Left lung (tissue), 14 donors: Measurements from ENCODE around the gene METTL14. TPM values are rescaled to one million over a fixed set of nuclear protein-coding genes. Genes with fewer than 3 reads are reported as not detected.
"Not testable (repeated sequence)": the region's sequence is repeated elsewhere in the genome, so short reads cannot be mapped to it uniquely, and the experiment has no call there.

Source experiments
- ATAC-seq: fragments of 200-7000 bp; cut with Tn5 transposase; one replicate; pipeline ENCODE4 v1.9.1; 2020; ENCODE audit warnings: moderate library complexity
- DNase-seq, 4 donors: peaks; one replicate each; pipeline ENCODE4 v3.0.0-alpha.2; 2013 to 2020
- H3K27ac ChIP-seq, 2 donors: fragments of 200-600 bp; sonication (generic) in 1 of 2; one replicate each; pipeline versions ENCODE4 v1.5.0 to v1.8.0; 2020 to 2021
- H3K27me3 ChIP-seq, 2 donors: fragments of 200-600 bp; sonication (generic) in 1 of 2; one replicate each; pipeline versions ENCODE4 v1.5.0 to v1.8.0; 2020 to 2021
- H3K36me3 ChIP-seq, 2 donors: fragments of 200-600 bp; sonication (generic) in 1 of 2; one replicate each; pipeline versions ENCODE4 v1.5.0 to v1.8.0; 2020 to 2021
- H3K4me1 ChIP-seq, 2 donors: fragments of 200-600 bp; one replicate each; pipeline ENCODE4 v1.8.0; 2021
- H3K4me3 ChIP-seq, 2 donors: fragments of 200-600 bp; sonication (generic) in 1 of 2; one replicate each; pipeline versions ENCODE4 v1.5.0 to v1.8.0; 2020 to 2021; ENCODE audit warnings: mild to moderate bottlenecking in 1 of 2
- H3K9me3 ChIP-seq, 2 donors: fragments of 200-600 bp; sonication (generic) in 1 of 2; one replicate each; pipeline versions ENCODE4 v1.5.0 to v1.8.0; 2020 to 2021
- intact Hi-C, 2 donors: fragments of 100-400 bp; cut with DNase I; formaldehyde crosslinking; loops; one replicate each; pipeline versions ENCODE4 v1.11.2 to v1.14.2; 2022
- long read RNA-seq, 12 donors: library from polyadenylated mRNA in 2 of 12; unstranded in 2 of 12; transcript quantifications; one replicate each; pipeline ENCODE4 v2.0.0 and lab custom pipeline, GENCODE V29; 2019 to 2026
- polyA plus RNA-seq, 6 donors: library from polyadenylated mRNA; unstranded; fragments of 120-200 nt; gene quantifications; one replicate each; pipeline ENCODE4 v1.2.1, GENCODE V29; 2013; ENCODE audit not compliant: insufficient read length in 6 of 6
- total RNA-seq, 2 donors: library from RNA; stranded (reverse); fragmentation: NEBNext Ultra II Directional; extraction: Animal tissue kit (Norgen Biotek cat#: 25700); gene quantifications; one replicate each; pipeline ENCODE4 v1.2.1, GENCODE V29; 2021
- TF ChIP-seq, protein P1 (sequence below), 2 donors: fragments of 200-600 bp; sonication (generic) in 1 of 2; IDR thresholded peaks; one replicate each; pipeline versions ENCODE4 v1.5.0 to v1.8.0; 2021; ENCODE audit warnings: antibody characterized with exemption in 2 of 2
- donor health status: DM: no; HTN: yes; CAD: no.
- donor health status: DM: no; HTN: no; CAD: no.

METTL14 gene
- total RNA-seq: 10 to 100 TPM; 30.6 to 45.4 TPM
- polyA plus RNA-seq: 10 to 100 TPM; 50.4 to 62.9 (median 56.4) TPM
- long read RNA-seq, donor 1, full-length matches to known transcripts: 6 of 110 reads
- long read RNA-seq, donor 1, partial matches to known transcripts: 104 of 110 reads
- long read RNA-seq, donor 1, other reads (novel, unspliced or antisense): 0 of 110 reads
- long read RNA-seq, donor 2, full-length matches to known transcripts: 8 of 30 reads
- long read RNA-seq, donor 2, partial matches to known transcripts: 17 of 30 reads
- long read RNA-seq, donor 2, other reads (novel, unspliced or antisense): 5 of 30 reads
- long read RNA-seq, donor 3, full-length matches to known transcripts: 10 of 10 reads
- long read RNA-seq, donor 3, partial matches to known transcripts: 0 of 10 reads
- long read RNA-seq, donor 3, other reads (novel, unspliced or antisense): 0 of 10 reads
- long read RNA-seq, donor 4, full-length matches to known transcripts: 1 of 6 reads
- long read RNA-seq, donor 4, partial matches to known transcripts: 5 of 6 reads
- long read RNA-seq, donor 4, other reads (novel, unspliced or antisense): 0 of 6 reads
- long read RNA-seq, donor 5, full-length matches to known transcripts: 2 of 19 reads
- long read RNA-seq, donor 5, partial matches to known transcripts: 17 of 19 reads
- long read RNA-seq, donor 5, other reads (novel, unspliced or antisense): 0 of 19 reads
- long read RNA-seq, donor 6, full-length matches to known transcripts: 4 of 9 reads
- long read RNA-seq, donor 6, partial matches to known transcripts: 5 of 9 reads
- long read RNA-seq, donor 6, other reads (novel, unspliced or antisense): 0 of 9 reads
- long read RNA-seq, donor 7, full-length matches to known transcripts: 4 of 11 reads
- long read RNA-seq, donor 7, partial matches to known transcripts: 7 of 11 reads
- long read RNA-seq, donor 7, other reads (novel, unspliced or antisense): 0 of 11 reads
- long read RNA-seq, donor 8, full-length matches to known transcripts: 5 of 29 reads
- long read RNA-seq, donor 8, partial matches to known transcripts: 24 of 29 reads
- long read RNA-seq, donor 8, other reads (novel, unspliced or antisense): 0 of 29 reads
- long read RNA-seq, donor 9: 0 reads
- long read RNA-seq, donor 10, full-length matches to known transcripts: 1 of 3 reads
- long read RNA-seq, donor 10, partial matches to known transcripts: 1 of 3 reads
- long read RNA-seq, donor 10, other reads (novel, unspliced or antisense): 1 of 3 reads
- long read RNA-seq, donor 11, full-length matches to known transcripts: 8 of 31 reads
- long read RNA-seq, donor 11, partial matches to known transcripts: 23 of 31 reads
- long read RNA-seq, donor 11, other reads (novel, unspliced or antisense): 0 of 31 reads
- long read RNA-seq, donor 12, full-length matches to known transcripts: 7 of 67 reads
- long read RNA-seq, donor 12, partial matches to known transcripts: 60 of 67 reads
- long read RNA-seq, donor 12, other reads (novel, unspliced or antisense): 0 of 67 reads

GRCh38 chr4:118684873-118685811 is at the start of gene METTL14:
METTL14 (plus strand) TSS chr4:118685392; CDS start chr4:118685535, 143 bp downstream.
- TF ChIP-seq, protein P1, sequence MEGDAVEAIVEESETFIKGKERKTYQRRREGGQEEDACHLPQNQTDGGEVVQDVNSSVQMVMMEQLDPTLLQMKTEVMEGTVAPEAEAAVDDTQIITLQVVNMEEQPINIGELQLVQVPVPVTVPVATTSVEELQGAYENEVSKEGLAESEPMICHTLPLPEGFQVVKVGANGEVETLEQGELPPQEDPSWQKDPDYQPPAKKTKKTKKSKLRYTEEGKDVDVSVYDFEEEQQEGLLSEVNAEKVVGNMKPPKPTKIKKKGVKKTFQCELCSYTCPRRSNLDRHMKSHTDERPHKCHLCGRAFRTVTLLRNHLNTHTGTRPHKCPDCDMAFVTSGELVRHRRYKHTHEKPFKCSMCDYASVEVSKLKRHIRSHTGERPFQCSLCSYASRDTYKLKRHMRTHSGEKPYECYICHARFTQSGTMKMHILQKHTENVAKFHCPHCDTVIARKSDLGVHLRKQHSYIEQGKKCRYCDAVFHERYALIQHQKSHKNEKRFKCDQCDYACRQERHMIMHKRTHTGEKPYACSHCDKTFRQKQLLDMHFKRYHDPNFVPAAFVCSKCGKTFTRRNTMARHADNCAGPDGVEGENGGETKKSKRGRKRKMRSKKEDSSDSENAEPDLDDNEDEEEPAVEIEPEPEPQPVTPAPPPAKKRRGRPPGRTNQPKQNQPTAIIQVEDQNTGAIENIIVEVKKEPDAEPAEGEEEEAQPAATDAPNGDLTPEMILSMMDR (IDR thresholded peaks at IDR 0.05): no peak
- Histone ChIP-seq H3K27me3 (no peaks in the 10 kb centered on the region), H3K4me3 (peak within 1 kb of the TSS; percentile 52 to 70), H3K27ac (peak within 1 kb of the TSS; percentile 82 to 87), H3K4me1 (peaks cover 10 to 24% of the 10 kb centered on the region in 2 donors), H3K9me3 (no peaks in the 10 kb centered on the region), H3K36me3 (peaks cover 0 to 24% of the 10 kb centered on the region in 2 donors)
- intact Hi-C loops: no loop called here
- DNase-seq (peak; percentile 91 to 96 (median 96)), ATAC-seq (peak; percentile 98)

GRCh38 chr4:118636126-118636525 is 49.1 kb upstream of the METTL14 start:
- H3K4me1 ChIP-seq, H3K27me3 ChIP-seq, intact Hi-C loops, H3K4me3 ChIP-seq, H3K9me3 ChIP-seq, ATAC-seq, H3K27ac ChIP-seq: not testable (repeated sequence)
- H3K36me3 ChIP-seq: peaks cover 0 to 31% of the 10 kb centered on the region in 2 donors
- peak in 1 of 4 donors; percentile 28 for DNase-seq

GRCh38 chr4:118664665-118665064 is 20.5 kb upstream of the METTL14 start:
- TF ChIP-seq, protein P1 (IDR thresholded peaks at IDR 0.05): peak in 1 of 2 donors; percentile 10
- H3K36me3 ChIP-seq, H3K4me1 ChIP-seq, intact Hi-C loops, H3K9me3 ChIP-seq, DNase-seq, ATAC-seq, H3K27ac ChIP-seq, H3K4me3 ChIP-seq, H3K27me3 ChIP-seq: not testable (repeated sequence)

DNA sequence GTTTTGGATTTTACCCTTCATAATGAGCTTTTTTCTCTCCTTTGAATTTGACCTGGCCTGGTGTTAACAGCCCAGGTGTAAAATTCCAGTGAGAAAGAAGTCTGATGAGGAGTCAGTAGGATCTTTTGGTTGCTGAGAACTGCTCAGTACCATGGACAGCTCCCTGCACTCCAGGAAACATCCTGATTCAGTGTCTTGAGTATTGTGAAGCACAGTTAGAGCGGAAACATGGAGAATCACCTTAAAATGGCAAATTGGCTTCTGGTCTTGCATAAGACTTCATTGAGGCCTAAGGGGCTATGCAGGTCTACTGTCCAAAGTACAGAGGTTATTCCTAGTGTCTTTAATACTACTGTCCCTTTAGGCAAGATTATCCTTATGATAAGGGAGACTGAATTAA is 16.0 kb upstream of the METTL14 start:
- ATAC-seq, H3K9me3 ChIP-seq, H3K27me3 ChIP-seq, H3K4me3 ChIP-seq, H3K36me3 ChIP-seq, H3K4me1 ChIP-seq, H3K27ac ChIP-seq, intact Hi-C loops: not testable (repeated sequence)
- DNase-seq: peak in 3 of 4 donors; percentile 40 to 78 (median 57)

GRCh38 chr4:118670968-118671367 is 14.2 kb upstream of the METTL14 start:
- H3K4me1 ChIP-seq, H3K27ac ChIP-seq, H3K27me3 ChIP-seq, ATAC-seq, intact Hi-C loops, H3K4me3 ChIP-seq, DNase-seq, H3K9me3 ChIP-seq, H3K36me3 ChIP-seq: not testable (repeated sequence)
